DOHH2 (cell line): ENCODE results near the gene DOCK9.

ENCODE experiments used
- H3F3A ChIP-seq: fragments of 200-600 bp; sonication (generic), shearing (Covaris generic); 2 replicates; pipeline ENCODE4 v1.6.0; 2016; ENCODE audit warnings: antibody characterized with exemption, mild to moderate bottlenecking; ENCODE audit not compliant: control insufficient read depth, insufficient read depth
- H3K27ac ChIP-seq: fragments of 200-600 bp; sonication (generic); 2 replicates; pipeline ENCODE4 v1.5.1; 2014; ENCODE audit warnings: low read depth, mild to moderate bottlenecking, low read length, moderate library complexity
- H3K27me3 ChIP-seq: fragments of 200-600 bp; sonication (generic); 2 replicates; pipeline ENCODE4 v1.6.1; 2014; ENCODE audit warnings: mild to moderate bottlenecking, low read length, mixed read lengths; ENCODE audit not compliant: control insufficient read depth
- H3K36me3 ChIP-seq: fragments of 200-600 bp; sonication (generic); 2 replicates; pipeline ENCODE4 v1.6.1; 2014; ENCODE audit warnings: mild to moderate bottlenecking, low read length, moderate library complexity, mixed read lengths; ENCODE audit not compliant: control insufficient read depth
- H3K4me1 ChIP-seq: fragments of 200-600 bp; sonication (generic); 2 replicates; pipeline ENCODE4 v1.6.1; 2014; ENCODE audit warnings: mild to moderate bottlenecking, low read length, mixed read lengths; ENCODE audit not compliant: control insufficient read depth
- H3K4me2 ChIP-seq: fragments of 200-600 bp; sonication (generic); 2 replicates; pipeline ENCODE4 v1.6.0; 2014; ENCODE audit warnings: mild to moderate bottlenecking, low read length, moderate library complexity
- H3K4me3 ChIP-seq: fragments of 200-600 bp; sonication (generic); 2 replicates; pipeline ENCODE4 v1.5.1; 2014; ENCODE audit warnings: mild to moderate bottlenecking, low read length, mixed read lengths
- H3K79me2 ChIP-seq: fragments of 200-600 bp; sonication (generic); 2 replicates; pipeline ENCODE4 v1.6.1; 2014; ENCODE audit warnings: mild to moderate bottlenecking, low read length, mixed read lengths; ENCODE audit not compliant: control insufficient read depth
- H3K9me2 ChIP-seq: fragments of 200-600 bp; sonication (generic); replicated peaks from 2 replicates; pipeline ENCODE4 v1.6.1; 2014; ENCODE audit warnings: mild to moderate bottlenecking, low read length, mixed read lengths; ENCODE audit not compliant: control insufficient read depth
- H3K9me3 ChIP-seq: fragments of 200-600 bp; sonication (generic); 2 replicates; pipeline ENCODE4 v1.6.1; 2014; ENCODE audit warnings: antibody characterized with exemption, low read length, mixed read lengths; ENCODE audit not compliant: control insufficient read depth, insufficient read depth
- H4K20me1 ChIP-seq: fragments of 200-600 bp; sonication (generic); 2 replicates; pipeline ENCODE4 v1.6.0; 2014; ENCODE audit warnings: low read depth, mild to moderate bottlenecking, antibody characterized with exemption, low read length, moderate library complexity; ENCODE audit not compliant: control insufficient read depth, insufficient read depth
- CTCF ChIP-seq: fragments of 200-600 bp; sonication (generic); IDR thresholded peaks from one replicate; pipeline ENCODE4 v1.5.1; 2014; ENCODE audit warnings: antibody characterized with exemption, mild to moderate bottlenecking, low read depth, low read length; ENCODE audit not compliant: poor library complexity, severe bottlenecking
- EZH2phosphoT487 ChIP-seq: fragments of 200-600 bp; sonication (generic); IDR thresholded peaks from 2 replicates; pipeline ENCODE4 v1.6.1; 2017; ENCODE audit warnings: borderline replicate concordance, mild to moderate bottlenecking, antibody characterized with exemption, low read length, moderate library complexity, mixed read lengths

The DOCK9 gene

GRCh38 chr13:98906746-98907502, 70.9 kb downstream of the DOCK9 start:
- no peaks in the 10 kb centered on the region for H3K9me2 ChIP-seq
- no peaks in the 10 kb centered on the region for H3K27me3 ChIP-seq
- TF ChIP-seq EZH2phosphoT487 (no peak), CTCF (no peak)
- H3K79me2 ChIP-seq = no peaks in the 10 kb centered on the region
- no peaks in the 10 kb centered on the region for H3K9me3 ChIP-seq
- H3K27ac ChIP-seq = no peak overlapping the region
- H3K4me2 ChIP-seq = no peak overlapping the region
- H3F3A ChIP-seq = no peaks in the 10 kb centered on the region
- H3K4me1 ChIP-seq = peaks cover 6% of the 10 kb centered on the region
- H4K20me1 ChIP-seq = no peaks in the 10 kb centered on the region
- H3K4me3 ChIP-seq = no peak overlapping the region
- no peaks in the 10 kb centered on the region for H3K36me3 ChIP-seq

GRCh38 chr13:98905199-98905598, 72.7 kb downstream of the DOCK9 start:
- Histone ChIP-seq H3K4me3 (no peak overlapping the region), H4K20me1 (no peaks in the 10 kb centered on the region), H3K4me2 (no peak overlapping the region), H3K27ac (no peak overlapping the region), H3K27me3 (no peaks in the 10 kb centered on the region), H3F3A (no peaks in the 10 kb centered on the region), H3K9me3 (no peaks in the 10 kb centered on the region), H3K9me2 (no peaks in the 10 kb centered on the region), H3K36me3 (no peaks in the 10 kb centered on the region), H3K79me2 (no peaks in the 10 kb centered on the region), H3K4me1 (peaks cover under 1% of the 10 kb centered on the region; the same call in 1 of the 2 replicates)
- TF ChIP-seq CTCF (no peak), EZH2phosphoT487 (no peak)

GRCh38 chr13:98900442-98900841, 77.4 kb downstream of the DOCK9 start:
- no peaks in the 10 kb centered on the region for H3K36me3 ChIP-seq
- H3K79me2 ChIP-seq = no peaks in the 10 kb centered on the region
- H3K4me2 ChIP-seq = no peak overlapping the region

More at GRCh38 chr13:98900442-98900841, 77.4 kb downstream of the DOCK9 start:
- H3K27me3 ChIP-seq = no peaks in the 10 kb centered on the region
- no peaks in the 10 kb centered on the region for H4K20me1 ChIP-seq
- no peaks in the 10 kb centered on the region for H3F3A ChIP-seq
- H3K27ac ChIP-seq = no peak overlapping the region
- H3K9me3 ChIP-seq = no peaks in the 10 kb centered on the region
- no peaks in the 10 kb centered on the region for H3K9me2 ChIP-seq
- TF ChIP-seq CTCF (no peak), EZH2phosphoT487 (no peak)
- H3K4me1 ChIP-seq = no peaks in the 10 kb centered on the region
- H3K4me3 ChIP-seq = no peak overlapping the region
